OCI-LY1 (cell line): ENCODE results near the gene SMAD6.

Experiments
- H2AFZ ChIP-seq: fragments of 200-600 bp; sonication (generic), shearing (Covaris generic); 2 replicates; pipeline ENCODE4 v1.6.0; 2014; ENCODE audit warnings: antibody characterized with exemption, mild to moderate bottlenecking, low read length
- H3F3A ChIP-seq: fragments of 200-600 bp; sonication (generic), shearing (Covaris generic); 2 replicates; pipeline ENCODE4 v1.6.0; 2014; ENCODE audit warnings: mild to moderate bottlenecking, antibody characterized with exemption, low read length, moderate library complexity; ENCODE audit not compliant: insufficient read depth
- H3K27ac ChIP-seq: fragments of 200-600 bp; sonication (generic); 2 replicates; pipeline ENCODE4 v1.5.1; 2014; ENCODE audit warnings: low read length, mixed run types, mild to moderate bottlenecking, low read depth; ENCODE audit not compliant: poor library complexity, severe bottlenecking
- H3K27me3 ChIP-seq: fragments of 200-600 bp; sonication (generic); 2 replicates; pipeline ENCODE4 v1.6.0; 2014; ENCODE audit warnings: antibody characterized with exemption, mild to moderate bottlenecking, low read length, moderate library complexity; ENCODE audit not compliant: insufficient read depth
- H3K36me3 ChIP-seq: fragments of 200-600 bp; sonication (generic); 2 replicates; pipeline ENCODE4 v1.6.1; 2014; ENCODE audit warnings: mild to moderate bottlenecking, antibody characterized with exemption, low read length, moderate library complexity, mixed read lengths; ENCODE audit not compliant: insufficient read depth
- H3K4me1 ChIP-seq: fragments of 200-600 bp; sonication (generic); 2 replicates; pipeline ENCODE4 v1.5.1; 2014; ENCODE audit warnings: mild to moderate bottlenecking, low read length, moderate library complexity; ENCODE audit not compliant: insufficient read depth, severe bottlenecking
- H3K4me2 ChIP-seq: fragments of 200-600 bp; sonication (generic), shearing (Covaris generic); 2 replicates; pipeline ENCODE4 v1.6.1; 2014; ENCODE audit warnings: low read length
- H3K4me3 ChIP-seq: fragments of 200-600 bp; sonication (generic); 2 replicates; pipeline ENCODE4 v1.5.1; 2014; ENCODE audit warnings: low read length, low read depth, mild to moderate bottlenecking, mixed read lengths; ENCODE audit not compliant: poor library complexity, severe bottlenecking
- H3K79me2 ChIP-seq: fragments of 200-600 bp; shearing (Covaris generic); 2 replicates; pipeline ENCODE4 v1.6.1; 2016; ENCODE audit warnings: mixed run types, low read length, mixed read lengths; ENCODE audit not compliant: insufficient read depth
- H3K9ac ChIP-seq: fragments of 200-600 bp; sonication (generic), shearing (Covaris generic); 2 replicates; pipeline ENCODE4 v1.6.1; 2014; ENCODE audit warnings: mild to moderate bottlenecking, low read length, mixed read lengths
- H3K9me2 ChIP-seq: fragments of 200-600 bp; sonication (generic), shearing (Covaris generic); 2 replicates; pipeline ENCODE4 v1.6.1; 2014; ENCODE audit warnings: low read depth, mild to moderate bottlenecking, low read length, mixed read lengths
- H3K9me3 ChIP-seq: fragments of 200-600 bp; shearing (Covaris generic); 2 replicates; pipeline ENCODE4 v1.6.1; 2014; ENCODE audit warnings: low read length, mixed read lengths
- H4K20me1 ChIP-seq: fragments of 200-600 bp; sonication (generic), shearing (Covaris generic); 2 replicates; pipeline ENCODE4 v1.6.0; 2016; ENCODE audit warnings: mild to moderate bottlenecking, low read length; ENCODE audit not compliant: insufficient read depth
- EZH2 ChIP-seq: fragments of 200-600 bp; sonication (generic), shearing (Covaris generic); IDR thresholded peaks from 2 replicates; pipeline ENCODE4 v1.8.0; 2017; ENCODE audit warnings: borderline replicate concordance, mixed run types, mild to moderate bottlenecking, antibody characterized with exemption, low read length, moderate library complexity, mixed read lengths
- TF ChIP-seq, protein P1 (sequence below): fragments of 200-600 bp; sonication (generic), shearing (Covaris generic); IDR thresholded peaks from 2 replicates; pipeline ENCODE4 v1.5.1; 2017; ENCODE audit warnings: mild to moderate bottlenecking, antibody characterized with exemption, low read length, moderate library complexity, mixed read lengths

The SMAD6 gene

DNA sequence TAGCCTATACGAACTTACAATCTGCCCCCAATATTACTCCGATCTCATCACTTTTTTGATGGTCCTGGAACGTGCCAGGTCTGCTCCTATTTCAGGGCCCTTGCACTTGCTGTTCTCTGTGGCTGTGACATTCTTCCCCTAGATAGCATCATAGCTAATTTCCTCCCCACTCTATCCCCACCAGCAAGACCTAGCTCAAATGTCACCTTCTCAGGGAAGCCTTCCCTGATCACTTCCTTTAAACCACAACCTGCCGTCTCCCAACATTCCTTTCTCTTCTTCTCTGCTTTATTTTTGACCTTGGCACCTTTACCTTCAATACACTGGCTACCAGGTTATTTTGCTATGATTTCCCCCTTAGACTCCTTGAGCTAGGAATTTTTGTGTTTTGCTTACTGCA, 5.3 kb upstream of the SMAD6 start:
- no peaks in the 10 kb centered on the region for H3K9me3 ChIP-seq
- no peaks in the 10 kb centered on the region for H3K79me2 ChIP-seq
- H2AFZ ChIP-seq, result no peak overlapping the region
- no peaks in the 10 kb centered on the region for H3K27me3 ChIP-seq
- H3K4me2 ChIP-seq, result no peak overlapping the region
- H3F3A ChIP-seq, result no peaks in the 10 kb centered on the region
- no peaks in the 10 kb centered on the region for H4K20me1 ChIP-seq
- H3K27ac ChIP-seq, result no peak overlapping the region
- peaks cover 28% of the 10 kb centered on the region for H3K4me1 ChIP-seq
- H3K36me3 ChIP-seq, result no peaks in the 10 kb centered on the region
- no peaks in the 10 kb centered on the region for H3K9me2 ChIP-seq
- no peak overlapping the region for H3K4me3 ChIP-seq
- H3K9ac ChIP-seq, result no peak overlapping the region
- TF ChIP-seq, protein P1, sequence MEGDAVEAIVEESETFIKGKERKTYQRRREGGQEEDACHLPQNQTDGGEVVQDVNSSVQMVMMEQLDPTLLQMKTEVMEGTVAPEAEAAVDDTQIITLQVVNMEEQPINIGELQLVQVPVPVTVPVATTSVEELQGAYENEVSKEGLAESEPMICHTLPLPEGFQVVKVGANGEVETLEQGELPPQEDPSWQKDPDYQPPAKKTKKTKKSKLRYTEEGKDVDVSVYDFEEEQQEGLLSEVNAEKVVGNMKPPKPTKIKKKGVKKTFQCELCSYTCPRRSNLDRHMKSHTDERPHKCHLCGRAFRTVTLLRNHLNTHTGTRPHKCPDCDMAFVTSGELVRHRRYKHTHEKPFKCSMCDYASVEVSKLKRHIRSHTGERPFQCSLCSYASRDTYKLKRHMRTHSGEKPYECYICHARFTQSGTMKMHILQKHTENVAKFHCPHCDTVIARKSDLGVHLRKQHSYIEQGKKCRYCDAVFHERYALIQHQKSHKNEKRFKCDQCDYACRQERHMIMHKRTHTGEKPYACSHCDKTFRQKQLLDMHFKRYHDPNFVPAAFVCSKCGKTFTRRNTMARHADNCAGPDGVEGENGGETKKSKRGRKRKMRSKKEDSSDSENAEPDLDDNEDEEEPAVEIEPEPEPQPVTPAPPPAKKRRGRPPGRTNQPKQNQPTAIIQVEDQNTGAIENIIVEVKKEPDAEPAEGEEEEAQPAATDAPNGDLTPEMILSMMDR, result no peak
- TF ChIP-seq EZH2, result no peak

DNA sequence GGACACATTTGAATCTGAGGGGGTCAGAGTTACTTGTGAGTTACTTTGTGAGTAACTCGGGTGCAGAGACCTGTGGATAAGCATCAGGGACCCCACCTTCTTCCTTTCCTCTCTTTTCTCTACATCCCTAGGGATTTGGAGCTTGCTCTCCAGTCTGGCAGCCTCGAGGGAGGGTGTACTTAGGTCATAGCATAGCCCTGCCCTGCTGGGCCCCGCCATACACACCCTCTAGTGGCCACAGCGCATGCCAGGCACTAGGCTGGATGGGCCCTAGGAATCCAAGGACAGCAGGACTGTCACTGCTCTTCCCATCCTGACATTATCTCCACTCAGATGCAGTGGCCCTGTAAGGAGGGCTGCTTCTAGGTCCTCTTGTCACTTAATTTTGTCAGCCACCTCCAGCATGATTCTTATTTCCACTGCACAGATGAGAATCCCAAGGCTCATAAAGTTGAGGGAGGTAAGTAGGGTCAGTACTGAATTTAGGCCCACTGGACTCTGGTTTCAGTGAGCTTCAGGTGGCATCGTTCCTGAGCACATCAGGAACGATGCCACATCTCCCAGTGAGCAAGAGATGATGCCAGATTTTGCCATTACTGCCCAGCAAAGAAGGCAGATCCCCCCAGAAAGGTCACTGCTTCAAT, 3.6 kb upstream of the SMAD6 start:
- no peaks in the 10 kb centered on the region for H3K9me2 ChIP-seq
- no peaks in the 10 kb centered on the region for H3K27me3 ChIP-seq
- H3K9me3 ChIP-seq, result no peaks in the 10 kb centered on the region
- H3K4me2 ChIP-seq, result no peak overlapping the region
- no peaks in the 10 kb centered on the region for H3K36me3 ChIP-seq
- H3K79me2 ChIP-seq, result no peaks in the 10 kb centered on the region
- H3K9ac ChIP-seq, result no peak overlapping the region
- H3F3A ChIP-seq, result no peaks in the 10 kb centered on the region
- no peak overlapping the region for H3K4me3 ChIP-seq
- no peak overlapping the region for H2AFZ ChIP-seq
- H4K20me1 ChIP-seq, result no peaks in the 10 kb centered on the region
- H3K27ac ChIP-seq, result no peak overlapping the region
- peaks cover 11% of the 10 kb centered on the region for H3K4me1 ChIP-seq
- no peak for TF ChIP-seq EZH2
- TF ChIP-seq, protein P1, result peak; percentile 70

DNA sequence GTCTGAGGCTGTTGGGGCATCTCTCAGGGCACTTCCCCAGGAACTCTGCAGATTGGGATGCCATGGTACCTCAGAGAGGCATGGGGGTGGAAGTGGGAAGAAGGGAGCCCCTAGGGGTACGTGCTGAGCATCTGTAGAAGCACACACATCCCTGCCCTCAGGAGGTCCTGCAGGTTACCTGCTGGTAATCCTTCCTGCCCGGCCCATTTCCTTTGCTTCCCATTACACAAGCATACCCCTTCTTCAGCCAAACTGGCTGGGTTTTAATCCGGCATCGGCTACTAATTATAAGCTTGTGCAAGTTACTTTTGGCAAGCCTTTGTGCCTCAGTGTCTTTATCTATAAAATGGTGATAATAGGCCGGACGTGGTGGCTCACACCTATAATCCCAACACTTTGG, 3.1 kb upstream of the SMAD6 start:
- H3F3A ChIP-seq, result no peaks in the 10 kb centered on the region
- H3K79me2 ChIP-seq, result no peaks in the 10 kb centered on the region
- H3K4me1 ChIP-seq, result peaks cover 9% of the 10 kb centered on the region
- no peak overlapping the region for H3K9ac ChIP-seq
- H2AFZ ChIP-seq, result no peak overlapping the region
- no peaks in the 10 kb centered on the region for H4K20me1 ChIP-seq
- no peaks in the 10 kb centered on the region for H3K36me3 ChIP-seq
- H3K9me3 ChIP-seq, result no peaks in the 10 kb centered on the region
- no peak overlapping the region for H3K27ac ChIP-seq
- H3K4me2 ChIP-seq, result no peak overlapping the region
- H3K4me3 ChIP-seq, result no peak overlapping the region
- TF ChIP-seq EZH2, result no peak
- TF ChIP-seq, protein P1, result no peak
- H3K27me3 ChIP-seq, result no peaks in the 10 kb centered on the region
- H3K9me2 ChIP-seq, result no peaks in the 10 kb centered on the region
